Gastrocnemius medialis (tissue), 4 donors: ENCODE results near the gene FNDC5.

Experiments
- CTCF ChIP-seq, 5 experiments: fragments of 450-650 bp in 3 of 5; fragments of 200-600 bp in 2 of 5; sonication (generic) in 2 of 5; IDR thresholded peaks in 4 of 5; conservative IDR thresholded peaks in 1 of 5; 1 replicate in 4 of 5; 2 replicates in 1 of 5; pipeline ENCODE4 v1.5.1; 2016 to 2019; ENCODE audit warnings: antibody characterized with exemption in 5 of 5, mild to moderate bottlenecking in 3 of 5, moderate library complexity in 3 of 5
- POLR2A ChIP-seq, 2 donors: fragments of 450-650 bp; IDR thresholded peaks; one replicate each; pipeline ENCODE4 v1.6.1; 2017; ENCODE audit warnings: antibody characterized with exemption in 2 of 2, mild to moderate bottlenecking in 2 of 2, moderate library complexity in 2 of 2

- TF ChIP-seq POLR2A (IDR thresholded peaks at IDR 0.05) (no peak), CTCF (IDR thresholded peaks at IDR 0.05 in 4 of 5, conservative IDR thresholded peaks at IDR 0.05 in 1 of 5) (no peak)
These were observed 6.7 kb upstream of the FNDC5 start for GRCh38 chr1:32877211-32878110.
